Bronchial epithelial cell (primary cell): Measurements from ENCODE around the gene DUSP10. TPM values are rescaled to one million over a fixed set of nuclear protein-coding genes. Genes with fewer than 3 reads are reported as not detected.

Experiments
- DNase-seq: peaks from one replicate; pipeline ENCODE4 v3.0.0-alpha.2; 2010; ENCODE audit warnings: low read depth
- FAIRE-seq: peaks from 2 replicates; lab custom pipeline; 2011; peaks lifted over from hg19 to GRCh38; lab: Jason Lieb, UNC
- H3K27me3 ChIP-seq: 2 replicates; pipeline ENCODE4 v1.5.1; 2011; ENCODE audit warnings: low read length; ENCODE audit not compliant: control insufficient read depth, insufficient read depth
- H3K36me3 ChIP-seq: 2 replicates; pipeline ENCODE4 v1.5.1; 2011; ENCODE audit warnings: low read length; ENCODE audit not compliant: control insufficient read depth, insufficient read depth
- H3K4me3 ChIP-seq: 2 replicates; pipeline ENCODE4 v1.5.1; 2011; ENCODE audit warnings: mild to moderate bottlenecking, low read depth, low read length, control low read depth
- total RNA-seq: library from RNA; depleted of rRNA; stranded (reverse); fragments of >200 nt; gene quantifications from 2 replicates; pipeline ENCODE4 v1.2.1, GENCODE V29; 2014
- TF ChIP-seq, protein P1 (sequence below): IDR thresholded peaks from 2 replicates; pipeline ENCODE4 v1.5.1; 2011; ENCODE audit warnings: mild to moderate bottlenecking, moderate library complexity, low read length, control low read depth, inconsistent platforms; ENCODE audit not compliant: insufficient read depth, severe bottlenecking

Gene DUSP10
- total RNA-seq, 1 donor from 2014 or later, result 36.6 TPM

DNA sequence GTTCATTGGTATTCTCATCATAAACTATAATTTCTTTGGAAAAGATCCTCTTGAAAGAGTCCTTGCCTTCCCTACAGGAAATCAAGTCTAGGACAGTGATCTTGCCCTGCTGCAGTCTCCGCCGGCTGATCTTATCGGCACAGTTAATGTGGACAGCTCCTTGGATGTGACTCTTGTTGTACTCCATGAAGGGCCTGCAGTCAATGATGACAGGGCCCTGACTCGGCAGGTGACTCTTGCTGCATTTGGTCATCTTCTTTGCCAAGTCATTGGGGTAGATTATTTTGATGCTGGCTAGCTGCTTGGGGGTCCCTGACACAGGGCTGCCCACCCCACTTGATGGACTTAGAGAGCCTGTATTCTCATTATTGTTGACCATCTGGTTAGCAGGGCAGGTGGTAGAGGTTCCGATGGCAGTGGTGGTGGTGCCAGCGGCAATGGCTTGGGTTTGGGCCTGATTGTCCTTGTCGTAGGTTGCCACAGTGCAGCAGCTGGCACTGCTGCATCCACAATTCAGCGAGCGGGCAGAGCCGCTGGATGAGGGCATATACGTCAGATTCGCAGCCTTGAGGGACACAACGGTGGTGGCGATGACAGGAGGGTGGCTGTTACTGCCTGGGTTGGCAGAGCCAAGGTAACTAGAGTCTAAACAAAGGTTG, 2.7 kb downstream of the DUSP10 start:
- TF ChIP-seq, protein P1, sequence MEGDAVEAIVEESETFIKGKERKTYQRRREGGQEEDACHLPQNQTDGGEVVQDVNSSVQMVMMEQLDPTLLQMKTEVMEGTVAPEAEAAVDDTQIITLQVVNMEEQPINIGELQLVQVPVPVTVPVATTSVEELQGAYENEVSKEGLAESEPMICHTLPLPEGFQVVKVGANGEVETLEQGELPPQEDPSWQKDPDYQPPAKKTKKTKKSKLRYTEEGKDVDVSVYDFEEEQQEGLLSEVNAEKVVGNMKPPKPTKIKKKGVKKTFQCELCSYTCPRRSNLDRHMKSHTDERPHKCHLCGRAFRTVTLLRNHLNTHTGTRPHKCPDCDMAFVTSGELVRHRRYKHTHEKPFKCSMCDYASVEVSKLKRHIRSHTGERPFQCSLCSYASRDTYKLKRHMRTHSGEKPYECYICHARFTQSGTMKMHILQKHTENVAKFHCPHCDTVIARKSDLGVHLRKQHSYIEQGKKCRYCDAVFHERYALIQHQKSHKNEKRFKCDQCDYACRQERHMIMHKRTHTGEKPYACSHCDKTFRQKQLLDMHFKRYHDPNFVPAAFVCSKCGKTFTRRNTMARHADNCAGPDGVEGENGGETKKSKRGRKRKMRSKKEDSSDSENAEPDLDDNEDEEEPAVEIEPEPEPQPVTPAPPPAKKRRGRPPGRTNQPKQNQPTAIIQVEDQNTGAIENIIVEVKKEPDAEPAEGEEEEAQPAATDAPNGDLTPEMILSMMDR, result no peak
- Histone ChIP-seq H3K4me3 (no peak overlapping the region), H3K36me3 (peaks cover 6% of the 10 kb centered on the region), H3K27me3 (no peaks in the 10 kb centered on the region)
- FAIRE-seq, result no peak
- no peak for DNase-seq

DNA sequence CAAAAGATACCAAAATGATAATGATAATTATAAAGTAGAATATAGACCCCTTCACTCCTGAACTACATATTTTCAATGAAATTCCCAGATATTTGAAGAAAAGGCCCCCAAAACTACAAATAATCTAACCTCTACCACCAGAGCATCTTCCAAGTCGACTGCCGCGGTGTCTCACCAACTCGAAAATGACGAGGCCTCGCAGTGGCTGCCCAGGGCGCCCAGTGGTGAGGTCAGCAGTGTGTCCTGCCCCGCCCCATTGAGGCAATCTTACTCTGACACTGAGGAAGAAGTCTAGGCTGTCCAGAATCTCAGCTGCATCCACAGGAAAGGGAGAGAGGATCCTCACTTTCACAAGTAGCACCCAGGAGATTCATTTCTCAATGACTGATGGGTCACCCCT, 5.2 kb downstream of the DUSP10 start:
- DNase-seq, result no peak
- no peak for FAIRE-seq
- Histone ChIP-seq H3K36me3 (peaks cover 6% of the 10 kb centered on the region), H3K27me3 (no peaks in the 10 kb centered on the region), H3K4me3 (no peak overlapping the region)
- TF ChIP-seq, protein P1, result no peak

GRCh38 chr1:221735999-221736398, 5.9 kb downstream of the DUSP10 start:
- peaks cover 8% of the 10 kb centered on the region for H3K36me3 ChIP-seq
- H3K4me3 ChIP-seq, result no peak overlapping the region
- no peaks in the 10 kb centered on the region for H3K27me3 ChIP-seq
- no peak for DNase-seq
- no peak for FAIRE-seq
- TF ChIP-seq, protein P1, result no peak

DNA sequence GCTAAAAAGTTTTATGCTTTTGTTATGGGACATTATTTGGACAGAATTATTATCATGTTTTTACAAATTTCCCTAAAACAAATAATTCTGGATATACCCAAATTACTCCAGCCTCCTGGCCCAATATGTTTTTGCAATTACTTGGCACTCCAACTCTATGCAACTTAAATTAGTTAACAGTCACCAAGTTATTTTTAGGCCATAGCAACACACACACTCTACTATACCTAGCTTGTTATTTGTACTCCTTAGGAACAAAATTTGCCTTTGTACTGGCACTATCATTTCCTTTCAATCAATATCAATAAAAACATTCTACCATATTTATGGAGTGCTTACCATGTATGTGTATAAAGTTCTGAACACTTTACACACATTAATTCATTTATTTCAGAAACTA, 7.7 kb downstream of the DUSP10 start:
- no peaks in the 10 kb centered on the region for H3K27me3 ChIP-seq
- no peak overlapping the region for H3K4me3 ChIP-seq
- TF ChIP-seq, protein P1, result no peak
- FAIRE-seq, result no peak
- H3K36me3 ChIP-seq, result peaks cover 8% of the 10 kb centered on the region
- DNase-seq, result no peak

DNA sequence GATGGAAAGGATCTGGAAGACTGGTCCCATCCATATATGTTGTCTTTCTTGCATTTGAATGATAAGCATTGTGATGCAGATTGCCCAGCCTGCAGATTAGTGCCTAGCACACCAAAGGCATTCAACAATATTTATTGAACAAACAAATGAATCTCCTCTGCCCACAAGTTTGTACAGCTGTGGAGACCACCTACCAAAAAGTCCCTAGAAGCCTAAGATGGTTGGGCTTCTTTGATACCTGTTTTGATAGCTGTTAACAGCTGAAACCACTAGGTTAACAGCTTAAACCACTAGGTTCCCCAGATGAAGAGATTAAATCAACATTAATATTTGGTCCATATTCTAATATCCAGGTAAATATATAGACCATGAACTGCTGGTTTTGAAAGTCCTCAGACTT, 9.8 kb downstream of the DUSP10 start:
- TF ChIP-seq, protein P1, result no peak
- H3K36me3 ChIP-seq, result peaks cover 3% of the 10 kb centered on the region
- H3K27me3 ChIP-seq, result no peaks in the 10 kb centered on the region
- no peak overlapping the region for H3K4me3 ChIP-seq
- FAIRE-seq (no peak), DNase-seq (no peak)
